Peyer's patch (tissue), 4 donors: ENCODE measurements around the gene SUPT5H.

Experiments
- CTCF ChIP-seq, 6 experiments: fragments of 450-650 bp in 4 of 6; fragments of 200-600 bp in 2 of 6; sonication (generic) in 1 of 6; IDR thresholded peaks; one replicate each; pipeline ENCODE4 v1.5.1; 2017 to 2019; ENCODE audit warnings: antibody characterized with exemption in 6 of 6, mild to moderate bottlenecking in 3 of 6, moderate library complexity in 1 of 6
- POLR2A ChIP-seq, 2 donors: fragments of 450-650 bp; IDR thresholded peaks; one replicate each; pipeline ENCODE4 v1.5.1; 2017; ENCODE audit warnings: antibody characterized with exemption in 2 of 2, mild to moderate bottlenecking in 2 of 2, moderate library complexity in 2 of 2

- TF ChIP-seq CTCF (IDR thresholded peaks at IDR 0.05) (no peak), POLR2A (IDR thresholded peaks at IDR 0.05) (no peak)
These were observed 67.6 kb downstream of the SUPT5H start for GRCh38 chr19:39512988-39513387.
